ENCODE measurements around the gene SLC6A2.

SLC6A2 gene

GRCh38 chr16:55671974-55672280, 16.1 kb downstream of the SLC6A2 start:
- DNase-seq (ENCODE audit: low read depth) = no peak

DNA sequence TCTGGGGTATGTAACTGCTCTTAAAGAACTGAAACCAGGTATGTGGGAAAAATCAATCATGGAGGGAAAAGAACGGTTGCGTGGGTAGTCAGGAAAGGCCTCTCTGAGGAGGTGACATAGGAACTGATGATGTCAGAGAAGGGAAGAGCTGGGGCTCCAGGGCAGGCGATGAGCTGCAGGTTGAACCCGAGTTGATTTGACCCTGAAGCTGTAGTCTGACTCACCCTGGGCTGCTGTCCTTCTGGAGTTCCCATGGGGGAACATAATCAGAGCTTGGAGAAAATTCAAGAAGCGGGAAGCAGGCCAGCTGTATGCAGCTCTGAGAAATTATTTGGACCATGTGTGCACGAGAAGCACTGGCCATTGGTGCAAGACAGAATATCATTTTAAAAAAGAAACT, 16.7 kb downstream of the SLC6A2 start:
- peak; percentile 61 for DNase-seq (ENCODE audit: low read depth)

- DNase-seq (ENCODE audit: low read depth) = no peak
These were observed 22.5 kb downstream of the SLC6A2 start for GRCh38 chr16:55678161-55678821.

DNA sequence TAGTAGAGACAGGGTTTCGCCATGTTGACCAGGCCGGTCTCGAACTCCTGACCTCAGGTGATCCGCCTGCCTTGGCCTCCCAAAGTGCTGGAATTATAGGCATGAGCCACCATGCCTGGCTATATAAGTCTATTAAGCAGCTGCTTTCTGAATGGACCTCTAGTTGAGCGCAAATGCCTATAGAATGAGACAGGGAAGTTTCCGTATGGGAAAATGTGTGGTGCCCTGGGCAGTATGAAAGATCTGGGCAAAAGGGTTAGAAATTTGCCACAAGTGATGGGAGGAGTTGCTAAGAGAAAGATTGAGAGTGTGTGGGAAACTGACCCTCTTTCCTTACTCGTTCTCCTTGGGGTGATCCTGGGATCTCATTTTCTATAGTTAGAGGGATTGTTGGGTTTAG, 26.3 kb downstream of the SLC6A2 start:
- no peak for DNase-seq (ENCODE audit: low read depth)

DNA sequence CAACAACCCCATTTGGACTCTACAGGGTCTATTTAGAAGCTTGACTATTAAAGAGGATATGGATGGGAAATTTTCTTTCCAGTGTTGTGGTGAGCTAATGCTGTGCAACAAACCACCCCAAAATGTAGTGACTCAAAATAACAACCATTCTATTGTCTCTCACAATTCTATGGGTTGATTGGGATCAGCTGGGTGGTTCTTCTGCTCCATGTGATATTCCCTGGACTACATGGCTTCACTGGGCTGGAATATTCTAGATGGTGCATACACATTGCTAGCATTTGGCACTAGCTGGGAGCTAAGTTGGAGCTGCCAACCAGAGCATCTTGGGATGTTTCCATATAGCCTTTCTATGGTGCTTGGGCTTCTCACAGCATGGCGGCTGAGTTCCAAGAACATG, 30.2 kb downstream of the SLC6A2 start:
- DNase-seq (ENCODE audit: low read depth) = no peak

DNA sequence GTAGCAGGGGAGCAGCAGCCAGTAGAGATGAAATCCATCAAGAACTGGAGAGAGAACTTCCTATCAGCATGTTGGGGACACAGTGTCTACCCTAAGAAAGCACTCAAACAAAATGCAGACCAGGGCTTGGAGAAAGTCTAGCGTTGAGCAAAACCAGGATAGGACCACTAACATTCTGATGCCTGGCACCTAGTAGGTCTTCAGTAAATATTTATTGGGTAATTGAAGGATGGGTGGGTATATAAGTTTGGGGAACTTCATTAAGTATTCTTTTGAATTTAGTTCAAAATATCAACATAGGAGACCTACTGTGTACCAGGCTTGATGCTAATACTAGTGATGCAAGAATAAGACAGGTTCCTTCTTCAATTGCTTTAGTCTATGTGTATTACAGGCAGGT, 30.9 kb downstream of the SLC6A2 start:
- DNase-seq (ENCODE audit: low read depth) = no peak

DNA sequence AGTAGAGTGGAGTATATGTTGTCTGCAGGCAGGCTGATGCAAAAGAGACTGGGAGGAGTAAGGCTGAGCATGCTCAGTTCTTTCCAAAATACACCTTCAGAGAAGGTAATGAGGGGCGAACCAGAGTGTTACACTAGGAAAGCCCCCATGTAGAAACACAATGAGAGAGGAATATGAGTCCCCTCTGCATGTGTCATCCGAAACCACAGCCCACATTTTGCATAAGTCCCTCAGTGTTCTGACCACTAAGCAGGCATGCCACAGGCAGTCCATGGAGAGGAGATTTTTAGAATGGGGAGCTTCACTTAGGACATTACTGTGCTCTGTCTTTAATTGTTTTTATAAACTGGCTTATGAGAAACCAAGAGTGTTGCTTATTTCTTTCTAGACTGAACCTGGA, 32.0 kb downstream of the SLC6A2 start:
- DNase-seq (ENCODE audit: low read depth) = no peak

DNA sequence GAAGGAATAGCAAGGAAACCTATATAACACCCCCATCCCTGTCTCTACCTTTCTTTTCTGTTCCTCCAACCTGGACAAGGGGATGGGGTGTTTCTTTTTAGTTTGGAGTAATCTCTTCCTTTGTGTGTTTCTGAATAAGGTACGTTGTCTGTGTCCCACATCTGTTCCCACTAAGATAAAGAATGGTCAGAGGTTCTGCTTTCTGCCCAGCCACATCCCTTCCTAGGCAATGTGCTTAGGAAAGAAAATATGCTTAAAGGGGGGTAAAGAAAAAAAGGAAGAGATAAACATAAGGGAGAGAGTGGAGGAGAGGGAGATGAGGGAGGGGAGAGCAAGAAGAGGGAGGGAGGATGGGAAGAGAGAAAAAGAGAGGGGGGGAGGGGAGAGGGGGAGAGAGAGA, 35.1 kb downstream of the SLC6A2 start:
- DNase-seq (ENCODE audit: low read depth) = no peak

DNA sequence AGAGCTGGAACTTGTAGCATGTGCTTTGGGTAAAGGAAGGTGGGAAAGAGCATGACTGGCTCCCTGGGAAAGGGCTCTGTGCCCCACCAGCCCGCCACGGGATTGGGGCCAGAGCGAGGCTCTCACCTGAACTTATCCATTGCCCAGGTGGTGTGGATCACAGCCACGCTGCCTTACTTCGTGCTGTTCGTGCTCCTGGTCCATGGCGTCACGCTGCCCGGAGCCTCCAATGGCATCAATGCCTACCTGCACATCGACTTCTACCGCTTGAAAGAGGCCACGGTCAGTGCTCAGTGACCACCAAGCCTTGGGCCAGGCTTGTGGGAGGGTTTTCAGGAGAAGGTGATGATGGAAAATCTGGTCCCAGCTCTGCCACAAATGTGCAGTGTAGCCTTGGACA, 36.0 kb downstream of the SLC6A2 start:
- no peak for DNase-seq (ENCODE audit: low read depth)

- DNase-seq (ENCODE audit: low read depth) = no peak
These were observed 39.8 kb downstream of the SLC6A2 start for GRCh38 chr16:55695595-55695994.

DNA sequence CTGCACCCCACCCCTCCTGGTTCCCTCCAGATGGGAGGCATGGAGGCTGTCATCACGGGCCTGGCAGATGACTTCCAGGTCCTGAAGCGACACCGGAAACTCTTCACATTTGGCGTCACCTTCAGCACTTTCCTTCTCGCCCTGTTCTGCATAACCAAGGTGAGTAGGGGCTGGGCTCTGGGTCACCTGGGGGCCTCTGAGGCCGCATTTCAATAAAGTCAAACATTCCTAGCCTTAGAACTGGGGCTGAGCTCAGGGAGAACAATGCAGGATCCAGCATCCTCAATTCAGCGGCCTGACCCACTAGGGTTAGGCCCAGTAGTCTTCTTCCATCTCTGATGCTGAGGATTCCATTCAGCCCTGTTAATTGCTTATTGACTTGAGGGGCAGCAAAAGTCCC, 42.1 kb downstream of the SLC6A2 start:
- no peak for DNase-seq (ENCODE audit: low read depth)

DNA sequence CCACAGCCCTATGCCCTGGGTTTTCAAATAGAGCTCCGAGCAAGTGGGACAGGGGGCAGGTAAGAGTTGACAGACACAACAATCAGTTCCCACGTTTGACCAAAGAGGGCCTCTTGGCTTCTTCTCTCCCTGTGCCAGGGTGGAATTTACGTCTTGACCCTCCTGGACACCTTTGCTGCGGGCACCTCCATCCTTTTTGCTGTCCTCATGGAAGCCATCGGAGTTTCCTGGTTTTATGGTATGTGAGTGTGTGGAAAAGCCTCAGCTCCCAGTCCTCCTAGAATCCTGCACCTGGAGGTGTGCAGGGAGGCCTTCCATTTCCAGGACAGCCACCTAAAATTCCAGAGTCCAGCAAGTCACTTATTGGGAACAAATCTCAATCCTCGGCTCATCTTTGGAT, 42.5 kb downstream of the SLC6A2 start:
- no peak for DNase-seq (ENCODE audit: low read depth)

DNA sequence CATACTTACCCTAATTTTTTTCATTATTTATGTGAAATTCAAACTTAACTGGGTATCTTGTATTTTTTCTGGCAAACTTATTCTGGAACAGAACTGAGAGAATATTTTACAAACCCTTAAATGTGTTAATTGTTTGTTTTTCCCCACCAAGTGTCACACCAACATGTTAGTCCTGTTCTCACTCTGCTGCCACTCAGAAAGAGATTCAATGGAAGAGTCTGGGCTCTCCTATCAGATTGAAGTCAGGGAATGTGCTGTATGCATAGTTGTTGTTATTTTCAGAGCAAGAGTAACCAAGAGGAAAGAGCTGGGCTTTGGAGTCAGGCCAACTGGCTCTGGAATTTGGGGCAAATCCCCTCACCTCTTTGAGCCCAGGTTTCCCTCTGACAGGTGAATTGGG, 43.2 kb downstream of the SLC6A2 start:
- no peak for DNase-seq (ENCODE audit: low read depth)

DNA sequence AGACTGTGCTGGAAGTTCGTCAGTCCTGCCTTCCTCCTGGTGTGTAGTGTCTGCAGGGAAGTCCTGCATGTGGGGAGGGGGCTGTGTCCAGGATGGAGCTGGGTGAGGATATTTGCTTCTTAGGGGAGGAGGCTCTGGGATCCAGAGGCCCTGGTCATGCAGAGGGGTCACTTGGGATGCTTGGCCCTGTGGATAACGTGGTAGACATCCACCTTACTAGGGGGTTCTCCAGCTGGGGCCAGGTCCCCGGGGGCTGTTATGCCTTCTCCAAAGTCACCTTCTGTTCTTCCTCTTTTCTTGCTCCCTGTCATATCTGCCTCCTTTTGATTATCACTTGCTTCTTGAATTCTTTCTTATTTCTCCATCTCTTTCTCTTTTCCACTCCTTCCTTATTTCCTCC, 43.8 kb downstream of the SLC6A2 start:
- no peak for DNase-seq (ENCODE audit: low read depth)

DNA sequence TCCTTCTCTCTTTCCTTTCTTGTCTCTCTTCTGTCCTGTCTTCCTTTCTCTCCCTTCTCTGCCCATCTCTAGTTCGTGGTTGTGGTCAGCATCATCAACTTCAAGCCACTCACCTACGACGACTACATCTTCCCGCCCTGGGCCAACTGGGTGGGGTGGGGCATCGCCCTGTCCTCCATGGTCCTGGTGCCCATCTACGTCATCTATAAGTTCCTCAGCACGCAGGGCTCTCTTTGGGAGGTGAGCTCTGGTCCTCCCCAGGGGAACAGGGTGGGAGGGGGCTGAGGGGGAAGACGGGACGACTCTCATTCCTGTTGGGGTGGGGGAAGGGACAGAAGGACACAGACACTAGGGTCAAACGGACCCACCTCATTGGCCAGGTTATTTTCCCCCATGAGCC, 44.3 kb downstream of the SLC6A2 start:
- DNase-seq (ENCODE audit: low read depth) = no peak

- no peak for DNase-seq (ENCODE audit: low read depth)
These were observed 45.2 kb downstream of the SLC6A2 start for GRCh38 chr16:55700961-55701360.

DNA sequence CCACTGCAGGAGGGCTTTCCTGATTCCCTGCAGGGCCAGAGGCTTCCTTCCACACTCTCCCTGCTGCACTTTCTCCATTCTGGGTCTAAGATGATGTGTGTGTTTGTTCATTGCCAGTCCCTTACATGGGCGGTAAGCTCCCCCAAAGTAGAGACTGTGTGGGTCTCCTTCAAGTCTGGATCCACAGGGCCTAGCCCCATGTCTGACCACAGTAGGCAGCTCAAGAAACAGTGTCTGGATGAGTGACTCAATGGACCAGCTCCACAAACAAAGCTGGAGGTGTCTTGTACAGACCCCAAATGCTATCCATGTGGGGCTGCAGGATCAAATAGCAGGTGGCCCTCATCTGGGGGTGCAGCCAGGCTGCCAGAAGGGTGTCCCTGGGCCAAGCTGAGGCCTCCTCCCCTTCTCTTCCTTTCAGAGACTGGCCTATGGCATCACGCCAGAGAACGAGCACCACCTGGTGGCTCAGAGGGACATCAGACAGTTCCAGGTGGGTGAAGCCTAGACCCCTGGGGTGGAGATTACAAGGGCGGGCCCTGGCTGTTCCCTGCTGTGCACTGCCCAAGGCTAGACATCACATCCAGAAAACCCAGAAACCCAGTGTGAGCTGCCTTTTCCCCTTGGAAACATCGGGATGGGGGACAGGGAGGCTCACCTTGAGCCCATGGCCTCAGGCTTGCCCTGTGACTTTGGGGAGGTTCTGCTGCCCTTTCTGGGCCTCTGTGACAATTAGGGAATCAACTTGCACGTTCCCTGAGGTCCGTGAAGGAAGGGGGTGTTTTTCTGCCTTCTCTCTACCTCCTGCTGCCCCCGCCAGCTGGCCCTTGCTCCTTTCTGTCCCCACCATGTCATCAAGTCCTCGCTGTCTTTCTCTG, 45.9 kb downstream of the SLC6A2 start:
- no peak for DNase-seq (ENCODE audit: low read depth)

GRCh38 chr16:55703003-55704001, 47.5 kb downstream of the SLC6A2 start:
- DNase-seq (ENCODE audit: low read depth) = no peak

DNA sequence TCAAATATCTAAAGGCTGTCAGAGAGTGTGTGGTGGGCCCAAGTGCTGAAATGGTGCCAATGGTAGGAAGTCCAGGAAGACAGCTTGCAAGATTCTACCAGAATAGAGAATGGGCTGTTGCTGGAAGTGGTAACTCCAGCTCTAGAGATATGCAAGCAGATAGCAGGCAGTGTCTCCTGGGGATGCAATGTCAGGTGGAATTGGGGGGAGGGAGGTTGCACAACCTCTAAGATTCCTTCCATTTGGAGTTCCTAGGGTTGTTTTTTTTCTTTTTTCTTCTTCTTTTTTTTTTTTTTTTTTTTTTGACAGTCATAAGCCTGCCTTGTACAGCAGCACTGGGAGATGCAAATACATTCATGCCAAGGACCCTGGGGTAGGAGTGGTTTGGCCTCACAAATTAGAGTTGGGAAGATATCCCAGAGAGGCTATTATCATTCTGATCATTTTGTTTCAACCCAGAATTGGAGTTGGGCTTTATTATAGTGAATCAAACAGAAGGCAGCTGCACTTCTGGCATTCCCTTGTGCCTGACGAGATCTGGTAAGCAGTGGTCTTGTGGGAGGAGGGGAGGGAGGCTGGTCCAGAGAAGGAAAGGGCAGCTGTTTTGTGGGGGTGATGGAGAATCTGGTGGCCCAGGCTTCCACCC, 51.1 kb downstream of the SLC6A2 start:
- no peak for DNase-seq (ENCODE audit: low read depth)

DNA sequence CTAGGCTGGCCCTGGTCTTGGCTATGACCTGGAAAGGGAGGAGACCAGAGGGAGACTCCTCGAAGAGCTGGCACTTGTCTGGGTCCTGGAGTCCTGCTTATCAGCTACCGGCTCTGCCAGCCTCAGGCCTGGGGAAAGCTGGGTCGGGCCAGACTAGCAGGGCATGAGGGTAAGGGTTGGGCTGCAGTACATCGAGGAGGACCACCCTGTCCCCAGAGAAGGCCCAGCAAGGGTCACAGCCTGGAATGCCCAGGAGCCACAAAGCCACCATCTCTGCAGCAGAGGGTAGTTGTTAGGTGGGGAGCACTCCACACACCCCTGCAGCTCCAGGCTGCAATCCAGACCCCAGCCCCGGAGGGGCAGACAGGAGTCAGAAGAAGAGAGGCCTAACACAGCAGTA, 54.0 kb downstream of the SLC6A2 start:
- DNase-seq (ENCODE audit: low read depth) = no peak

GRCh38 chr16:55710466-55710865, 54.7 kb downstream of the SLC6A2 start:
- DNase-seq (ENCODE audit: low read depth) = no peak

Data from GM04503 (cell line).